Testis (tissue), 2 donors: ENCODE data around the gene GAB2.

Experiments
- CTCF ChIP-seq, 3 experiments: fragments of 450-650 bp in 2 of 3; fragments of 200-600 bp in 1 of 3; sonication (generic) in 1 of 3; IDR thresholded peaks; one replicate each; pipeline ENCODE4 v1.5.1; 2016 to 2019; ENCODE audit warnings: antibody characterized with exemption in 3 of 3, mild to moderate bottlenecking in 2 of 3, moderate library complexity in 1 of 3
- POLR2A ChIP-seq: fragments of 450-650 bp; IDR thresholded peaks from one replicate; pipeline ENCODE4 v1.6.1; 2017; ENCODE audit warnings: antibody characterized with exemption, mild to moderate bottlenecking, moderate library complexity

- TF ChIP-seq CTCF (IDR thresholded peaks at IDR 0.05) (no peak), POLR2A (no peak)
Measured at GRCh38 chr11:78395597-78395996, 22.0 kb downstream of the GAB2 start.
